HCT116 (cell line): ENCODE results near the gene CS. TPM values are rescaled to one million over a fixed set of nuclear protein-coding genes. Genes with fewer than 3 reads are reported as not detected.
"Not testable (repeated sequence)": the region's sequence is repeated elsewhere in the genome, so short reads cannot be mapped to it uniquely, and the experiment has no call there.

Experiments
- ATAC-seq: fragments of 200-7000 bp; cut with Tn5 transposase; 2 replicates; pipeline ENCODE4 v1.9.1; 2020; ENCODE audit warnings: mild to moderate bottlenecking, moderate library complexity
- BruUV-seq: library from RNA; stranded (reverse); fragments of 400-500 nt; replicated peaks from 2 replicates; lab custom pipeline; 2021; lab: Mats Ljungman, UMichigan
- CTCF ChIA-PET: fragments of 300-600 bp; sonication (Branson Sonifier 250); formaldehyde crosslinking; loops from one replicate; lab custom pipeline; 2021; ENCODE audit warnings: antibody characterized with exemption; lab: Charles Lee
- POLR2A ChIA-PET: fragments of 300-600, 350-600 bp; sonication (Branson Sonifier 250); formaldehyde crosslinking; loops from one replicate; lab custom pipeline; 2021; ENCODE audit warnings: antibody characterized with exemption; lab: Charles Lee
- RAD21 ChIA-PET, 2 experiments: fragments of 300-600 bp; sonication (Branson Sonifier 250); formaldehyde crosslinking; loops; one replicate each; lab custom pipeline; 2023; ENCODE audit warnings: low total read pairs in 2 of 2; ENCODE audit not compliant: uncharacterized antibody in 2 of 2, unreplicated experiment in 2 of 2, low non-redundant PET in 1 of 2; lab: Charles Lee
- DNase-seq: peaks from one replicate; pipeline ENCODE4 v3.0.0-alpha.2; 2010; ENCODE audit warnings: low read depth, low spot score
- H2AFZ ChIP-seq: fragments of 200-600 bp; shearing (Covaris generic), sonication (generic); 2 replicates; pipeline ENCODE4 v1.6.1; 2017; ENCODE audit warnings: low read depth, mixed run types, mixed read lengths, antibody characterized with exemption, low read length; ENCODE audit not compliant: poor library complexity, severe bottlenecking
- H3K27ac ChIP-seq: 2 replicates; pipeline ENCODE4 v1.5.1; 2012; ENCODE audit warnings: low read depth, low read length
- H3K27me3 ChIP-seq: fragments of 200-600 bp; sonication (generic); 2 replicates; pipeline ENCODE4 v1.6.1; 2016; ENCODE audit warnings: mixed run types, low read length, mixed read lengths; ENCODE audit not compliant: insufficient read depth
- H3K36me3 ChIP-seq, 2 experiments: fragments of 200-500 bp in 1 of 2; fragments of 200-600 bp in 1 of 2; sonication (Bioruptor generic) in 1 of 2; sonication (generic) in 1 of 2; 2 replicates each; pipeline versions ENCODE4 v1.5.1 to v1.6.1; 2014 to 2016; ENCODE audit warnings: low read length in 2 of 2, inconsistent platforms in 1 of 2, mixed read lengths in 1 of 2, mixed run types in 1 of 2; ENCODE audit not compliant: insufficient read depth in 2 of 2, control insufficient read depth in 1 of 2
- H3K4me1 ChIP-seq, 2 experiments: fragments of 200-600 bp in 1 of 2; sonication (generic) in 1 of 2; 2 replicates each; pipeline versions ENCODE4 v1.5.1 to v1.6.1; 2012 to 2017; ENCODE audit warnings: low read length in 2 of 2, inconsistent platforms in 1 of 2, mild to moderate bottlenecking in 1 of 2, mixed read lengths in 1 of 2, mixed run types in 1 of 2, moderate library complexity in 1 of 2; ENCODE audit not compliant: insufficient read depth in 2 of 2, control insufficient read depth in 1 of 2
- H3K4me2 ChIP-seq: fragments of 200-600 bp; sonication (generic); 2 replicates; pipeline ENCODE4 v1.6.1; 2017; ENCODE audit warnings: mixed run types, low read length, mixed read lengths
- H3K4me3 ChIP-seq, 2 experiments: fragments of 200-600 bp in 1 of 2; sonication (generic) in 1 of 2; replicated peaks in 1 of 2; 2 replicates each; pipeline ENCODE4 v1.5.1; 2011 to 2016; ENCODE audit warnings: low read length in 2 of 2, control low read depth in 1 of 2, low read depth in 1 of 2, mild to moderate bottlenecking in 1 of 2, mixed read lengths in 1 of 2, mixed run types in 1 of 2
- H3K79me2 ChIP-seq: fragments of 200-600 bp; sonication (generic); 2 replicates; pipeline ENCODE4 v1.6.1; 2017; ENCODE audit warnings: mild to moderate bottlenecking, mixed run types, low read length, moderate library complexity, mixed read lengths; ENCODE audit not compliant: insufficient read depth
- H3K9ac ChIP-seq: fragments of 200-600 bp; sonication (generic); 2 replicates; pipeline ENCODE4 v1.6.1; 2016; ENCODE audit warnings: low read length, mixed read lengths
- H3K9me2 ChIP-seq: fragments of 200-600 bp; sonication (generic), shearing (Covaris generic); 2 replicates; pipeline ENCODE4 v1.6.1; 2017; ENCODE audit warnings: mixed run types, mild to moderate bottlenecking, moderate library complexity; ENCODE audit not compliant: insufficient read depth
- H3K9me3 ChIP-seq, 2 experiments: fragments of 200-500 bp in 1 of 2; fragments of 200-600 bp in 1 of 2; sonication (Bioruptor generic) in 1 of 2; sonication (generic) in 1 of 2; 2 replicates each; pipeline ENCODE4 v1.6.1; 2014 to 2017; ENCODE audit warnings: low read length in 2 of 2, mixed read lengths in 2 of 2, inconsistent platforms in 1 of 2, low read depth in 1 of 2, mild to moderate bottlenecking in 1 of 2, mixed run types in 1 of 2, moderate library complexity in 1 of 2; ENCODE audit not compliant: control insufficient read depth in 1 of 2, insufficient read depth in 1 of 2
- H4K20me1 ChIP-seq: fragments of 200-600 bp; sonication (generic), shearing (Covaris generic); 2 replicates; pipeline ENCODE4 v1.6.1; 2017; ENCODE audit warnings: mixed run types, mild to moderate bottlenecking, moderate library complexity; ENCODE audit not compliant: insufficient read depth
- ATF3 ChIP-seq: IDR thresholded peaks from 2 replicates; pipeline ENCODE4 v1.6.1; 2012
- CBX3 ChIP-seq: IDR thresholded peaks from 2 replicates; pipeline ENCODE4 v1.6.1; 2012; ENCODE audit warnings: low read depth
- CEBPB ChIP-seq: IDR thresholded peaks from 2 replicates; pipeline ENCODE4 v1.6.1; 2012; ENCODE audit warnings: low read depth
- CTCF ChIP-seq, 3 experiments: fragments of 200-600 bp in 1 of 3; sonication (generic) in 1 of 3; IDR thresholded peaks in 2 of 3; conservative IDR thresholded peaks in 1 of 3; 2 replicates each; pipeline ENCODE4 v1.5.1; 2012 to 2017; ENCODE audit warnings: low read depth in 2 of 3, low read length in 2 of 3, antibody characterized with exemption in 1 of 3, borderline replicate concordance in 1 of 3, control low read depth in 1 of 3, mild to moderate bottlenecking in 1 of 3, mixed read lengths in 1 of 3, mixed run types in 1 of 3, moderate library complexity in 1 of 3; ENCODE audit not compliant: insufficient read depth in 1 of 3
- FOSL1 ChIP-seq: IDR thresholded peaks from 2 replicates; pipeline ENCODE4 v1.6.1; 2012; ENCODE audit warnings: low read depth
- MAX ChIP-seq: IDR thresholded peaks from 2 replicates; pipeline ENCODE4 v1.6.1; 2012
- RAD21 ChIP-seq: IDR thresholded peaks from 2 replicates; pipeline ENCODE4 v1.6.1; 2012; ENCODE audit warnings: low read depth, mild to moderate bottlenecking
- SRF ChIP-seq: IDR thresholded peaks from 2 replicates; pipeline ENCODE4 v1.6.1; 2012; ENCODE audit warnings: low read depth
- YY1 ChIP-seq: IDR thresholded peaks from 2 replicates; pipeline ENCODE4 v1.6.1; 2011; ENCODE audit warnings: low read length, low read depth, moderate library complexity, mild to moderate bottlenecking; ENCODE audit not compliant: insufficient replicate concordance; ENCODE audit errors: extremely low read depth
- intact Hi-C: fragments of 100-400 bp; cut with micrococcal nuclease; formaldehyde crosslinking; loops from 2 replicates; pipeline ENCODE4 v1.10.0; 2022
- total RNA-seq: library from RNA; stranded (reverse); gene quantifications from one replicate; pipeline ENCODE4 v1.2.1, GENCODE V29; 2021; ENCODE audit not compliant: unreplicated experiment

Gene CS
- total RNA-seq, 1 experiment from 2014 or later, result 270 TPM

DNA sequence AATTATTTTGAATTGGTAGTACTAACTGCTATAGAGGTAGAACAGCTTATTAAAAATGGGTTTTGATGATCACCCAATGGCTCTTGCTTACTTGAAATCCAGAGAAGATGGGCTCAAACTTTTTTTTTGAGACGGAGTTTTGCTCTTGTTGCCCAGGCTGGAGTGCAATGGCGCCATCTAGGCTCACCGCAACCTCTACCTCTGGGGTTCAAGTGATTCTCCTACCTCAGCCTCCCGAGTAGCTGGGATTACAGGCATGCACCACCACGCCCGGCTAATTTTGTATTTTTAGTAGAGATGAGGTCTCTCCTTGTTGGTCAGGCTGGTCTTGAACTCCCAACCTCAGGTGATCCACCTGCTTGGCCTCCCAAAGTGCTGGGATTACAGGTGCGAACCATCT, 37.2 kb downstream of the CS start:
- RAD21 ChIA-PET, BruUV-seq, H3K9me3 ChIP-seq, H3K4me3 ChIP-seq, H3K4me2 ChIP-seq, ATAC-seq, H3K36me3 ChIP-seq, H3K9me2 ChIP-seq, H3K79me2 ChIP-seq, H3K27ac ChIP-seq, H3K27me3 ChIP-seq, H2AFZ ChIP-seq, H3K9ac ChIP-seq, POLR2A ChIA-PET, DNase-seq: not testable (repeated sequence)
- H3K4me1 ChIP-seq, result peaks cover 18 to 58% of the 10 kb centered on the region in 2 experiments
- TF ChIP-seq RAD21 (0 out of 2 replicates have a peak, but pooled peaks have one; percentile 10), CTCF (IDR thresholded peaks at IDR 0.05 in 2 of 3, conservative IDR thresholded peaks at IDR 0.05 in 1 of 3; ENCODE audit: borderline replicate concordance in 1 of 3, insufficient read depth in 1 of 3, low read depth in 2 of 3, low read length in 2 of 3) (peak; percentile 1 to 29 (median 27); a peak in 3 of 6 replicates)
- TF ChIP-seq, all 23 proteins: peak for 2; not testable (repeated sequence) for 21
- H4K20me1 ChIP-seq, intact Hi-C loops: not testable (repeated sequence)
- CTCF ChIA-PET, result interaction anchor here (1.3 to 1.6 kb wide), 2 partner anchors 13 to 201 kb away, joined by 3 read pairs; no protein-coding TSS in a partner anchor

DNA sequence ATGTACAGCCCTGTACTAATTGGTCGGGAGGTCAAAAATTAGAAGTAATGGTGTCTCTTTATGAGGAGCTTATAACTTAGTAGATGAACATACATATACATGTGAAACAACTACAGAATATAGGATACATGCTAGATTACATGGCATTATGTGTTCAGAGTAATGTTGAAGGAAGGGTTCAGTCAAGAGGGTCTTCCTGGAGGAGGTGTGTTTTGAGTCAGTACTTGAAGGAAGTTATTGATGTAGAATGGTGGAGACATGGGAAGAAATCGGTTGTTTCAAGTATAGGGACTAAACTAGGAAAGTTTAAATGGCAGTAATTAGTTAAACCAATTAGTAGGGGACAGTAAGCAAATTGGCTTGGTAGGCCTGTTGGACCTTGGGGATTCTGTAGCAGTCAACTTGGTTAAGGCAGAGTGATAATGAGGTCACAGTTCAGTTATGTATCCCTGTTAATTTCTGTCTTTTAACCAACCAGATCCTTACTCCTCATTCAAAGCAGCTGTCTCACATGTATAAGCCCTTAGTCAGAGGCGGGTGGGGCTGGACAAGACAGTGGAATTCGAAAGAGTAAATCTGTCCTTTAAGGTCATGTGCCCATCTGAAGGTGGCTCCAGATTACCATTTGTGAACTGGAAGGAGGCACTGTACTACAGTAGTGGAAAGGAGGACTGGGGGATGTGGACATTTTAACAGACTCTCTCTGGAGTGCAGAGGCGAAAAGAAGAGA, 38.5 kb downstream of the CS start:
- H3K4me3 ChIP-seq, result peak overlapping the region in 1 of 2 experiments; percentile 41; a peak in 2 of 4 replicates
- H3K36me3 ChIP-seq, result peaks cover 0 to 2% of the 10 kb centered on the region in 2 experiments; a peak in 1 of 4 replicates
- H3K27me3 ChIP-seq, result no peaks in the 10 kb centered on the region
- peak overlapping the region; percentile 25; the same call in 1 of the 2 replicates for H3K27ac ChIP-seq
- ATAC-seq (peak; percentile 31), DNase-seq (peak; percentile 48)
- no TSS peak for BruUV-seq
- intact Hi-C loops, result no loop called here
- POLR2A ChIA-PET, result no interaction called here
- no peaks in the 10 kb centered on the region for H4K20me1 ChIP-seq
- no peaks in the 10 kb centered on the region for H3K9me2 ChIP-seq
- RAD21 ChIA-PET, result no interaction called here
- peak overlapping the region; percentile 5 for H2AFZ ChIP-seq
- peak overlapping the region; percentile 10; the same call in 1 of the 2 replicates for H3K9ac ChIP-seq
- H3K4me2 ChIP-seq, result peak overlapping the region; percentile 80
- H3K9me3 ChIP-seq, result no peaks in the 10 kb centered on the region
- TF ChIP-seq YY1, result no peak
- peak; percentile 17; the same call in 1 of the 2 replicates for TF ChIP-seq RAD21
- TF ChIP-seq MAX, result peak; percentile 59; the same call in 1 of the 2 replicates
- TF ChIP-seq CBX3, result 0 out of 2 replicates have a peak, but pooled peaks have one; percentile 13
- TF ChIP-seq SRF, result no peak
- TF ChIP-seq ATF3, result no peak
- peak; percentile 59; the same call in 1 of the 2 replicates for TF ChIP-seq FOSL1
- no peak for TF ChIP-seq CEBPB
- H3K79me2 ChIP-seq, result peaks cover 13% of the 10 kb centered on the region
- CTCF ChIA-PET, result no interaction called here
- peaks cover 24 to 57% of the 10 kb centered on the region in 2 experiments for H3K4me1 ChIP-seq
